GM06990 (cell line): ENCODE results near the gene EN2.

Experiments used
- DNase-seq: peaks from one replicate; pipeline ENCODE4 v3.0.0-alpha.2; 2011; ENCODE audit not compliant: insufficient read length; ENCODE audit errors: extremely low read depth
- H3K27me3 ChIP-seq: replicated peaks from 2 replicates; pipeline ENCODE4 v1.6.0; 2011; ENCODE audit warnings: low read length; ENCODE audit not compliant: control insufficient read depth, insufficient read depth
- H3K36me3 ChIP-seq: 2 replicates; pipeline ENCODE4 v1.5.1; 2011; ENCODE audit warnings: low read length; ENCODE audit not compliant: control insufficient read depth, insufficient read depth
- H3K4me3 ChIP-seq: replicated peaks from 2 replicates; pipeline ENCODE4 v1.5.1; 2011; ENCODE audit warnings: low read depth, mild to moderate bottlenecking, control low read depth, low read length
- CTCF ChIP-seq: IDR thresholded peaks from 2 replicates; pipeline ENCODE4 v1.5.1; 2011; ENCODE audit warnings: low read length, control low read depth, mild to moderate bottlenecking, inconsistent platforms; ENCODE audit not compliant: insufficient read depth, poor library complexity, severe bottlenecking

The EN2 gene

GRCh38 chr7:155454183-155455112, 3.5 kb upstream of the EN2 start:
- Histone ChIP-seq H3K4me3 (no peak overlapping the region), H3K27me3 (peaks cover 2% of the 10 kb centered on the region), H3K36me3 (no peaks in the 10 kb centered on the region)
- TF ChIP-seq CTCF: no peak
- DNase-seq: no peak

GRCh38 chr7:155455132-155455693, 2.7 kb upstream of the EN2 start:
- no peak for DNase-seq
- H3K4me3 ChIP-seq: no peak overlapping the region
- TF ChIP-seq CTCF: no peak
- peaks cover 2% of the 10 kb centered on the region for H3K27me3 ChIP-seq
- H3K36me3 ChIP-seq: no peaks in the 10 kb centered on the region

- H3K4me3 ChIP-seq: no peak overlapping the region
- peaks cover 2% of the 10 kb centered on the region for H3K27me3 ChIP-seq
- DNase-seq: no peak
- no peak for TF ChIP-seq CTCF
- no peaks in the 10 kb centered on the region for H3K36me3 ChIP-seq
Observed at GRCh38 chr7:155455776-155456737, 1.9 kb upstream of the EN2 start.

- no peak for DNase-seq
- Histone ChIP-seq H3K36me3 (no peaks in the 10 kb centered on the region), H3K27me3 (peaks cover 2% of the 10 kb centered on the region), H3K4me3 (no peak overlapping the region)
- no peak for TF ChIP-seq CTCF
Observed at GRCh38 chr7:155456738-155457543, 988 bp upstream of the EN2 start.

- no peak overlapping the region for H3K4me3 ChIP-seq
- no peak for DNase-seq
Observed at GRCh38 chr7:155457544-155458110, 302 bp upstream of the EN2 start.

More at GRCh38 chr7:155457544-155458110, 302 bp upstream of the EN2 start:
- H3K36me3 ChIP-seq: no peaks in the 10 kb centered on the region
- H3K27me3 ChIP-seq: peaks cover 3% of the 10 kb centered on the region
- TF ChIP-seq CTCF: no peak
